Measurements from ENCODE around the gene IL37.

IL37 gene

DNA sequence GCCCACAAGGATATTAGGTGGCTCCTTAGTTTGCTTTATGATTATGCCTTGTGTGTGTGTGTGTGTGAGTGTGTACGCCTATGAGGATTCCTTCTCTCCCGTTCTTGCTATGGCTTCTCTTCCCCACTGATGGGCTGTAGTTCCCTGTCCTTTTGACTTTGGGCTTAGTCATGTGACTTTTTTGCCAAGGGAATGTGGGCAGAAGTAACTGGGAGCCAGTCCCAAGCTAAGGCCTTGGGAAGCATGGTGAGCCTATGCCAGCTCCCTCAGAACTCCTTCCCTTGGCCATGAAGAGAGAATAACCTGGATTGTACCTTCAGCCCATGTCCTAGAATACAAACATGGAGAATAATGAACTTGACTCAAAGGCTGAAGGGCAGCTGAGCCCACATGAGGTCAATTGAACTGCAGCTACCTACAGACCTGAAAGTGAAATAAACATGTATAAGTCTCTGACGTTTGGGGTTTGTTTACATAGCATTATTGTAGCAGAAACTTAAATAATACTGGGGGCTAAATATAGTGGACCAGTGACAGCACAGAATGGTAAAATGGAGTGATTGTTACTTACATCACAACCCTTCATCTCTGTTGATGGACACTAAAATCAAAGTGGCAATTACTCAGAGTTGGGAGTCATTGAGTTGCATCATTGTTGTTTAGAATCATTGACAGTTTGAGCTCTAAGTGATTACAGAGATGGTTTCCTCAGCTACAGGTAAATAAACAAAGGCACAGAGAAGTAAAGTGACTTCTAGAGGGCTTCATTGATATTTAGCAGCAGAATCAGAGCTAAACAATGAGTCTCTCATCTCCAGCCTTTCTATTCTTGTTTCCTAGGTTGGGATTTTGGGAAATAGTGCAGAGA is 51.6 kb downstream of the IL37 start:
- no peak for DNase-seq

DNA sequence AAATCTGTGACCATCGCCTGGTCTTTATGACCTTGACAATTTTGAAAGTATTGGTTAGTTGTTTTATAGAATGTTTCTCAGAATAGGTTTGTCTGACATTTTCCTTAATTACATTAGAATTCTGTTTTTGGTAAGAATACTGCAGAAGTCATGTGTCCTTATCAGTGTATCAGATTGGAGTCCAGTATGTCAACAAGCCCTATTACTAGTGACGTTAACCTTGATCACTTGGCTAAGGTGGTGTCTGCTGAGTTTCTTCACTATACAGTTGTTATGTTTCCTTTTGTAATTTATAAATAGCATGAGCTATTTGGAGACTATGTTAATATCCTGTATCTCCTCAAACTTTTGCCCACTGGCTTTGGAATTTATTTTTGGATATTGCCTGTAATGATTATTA is 56.1 kb downstream of the IL37 start:
- no peak for DNase-seq

All from SHP77 (cell line).